OCI-LY1 (cell line): ENCODE results near the gene AP2B1.

Experiments
- CTCF ChIP-seq: fragments of 200-600 bp; sonication (generic), shearing (Covaris generic); IDR thresholded peaks from 2 replicates; pipeline ENCODE4 v1.5.1; 2017; ENCODE audit warnings: mild to moderate bottlenecking, antibody characterized with exemption, low read length, moderate library complexity, mixed read lengths
- EZH2 ChIP-seq: fragments of 200-600 bp; sonication (generic), shearing (Covaris generic); IDR thresholded peaks from 2 replicates; pipeline ENCODE4 v1.8.0; 2017; ENCODE audit warnings: borderline replicate concordance, mixed run types, mild to moderate bottlenecking, antibody characterized with exemption, low read length, moderate library complexity, mixed read lengths

DNA sequence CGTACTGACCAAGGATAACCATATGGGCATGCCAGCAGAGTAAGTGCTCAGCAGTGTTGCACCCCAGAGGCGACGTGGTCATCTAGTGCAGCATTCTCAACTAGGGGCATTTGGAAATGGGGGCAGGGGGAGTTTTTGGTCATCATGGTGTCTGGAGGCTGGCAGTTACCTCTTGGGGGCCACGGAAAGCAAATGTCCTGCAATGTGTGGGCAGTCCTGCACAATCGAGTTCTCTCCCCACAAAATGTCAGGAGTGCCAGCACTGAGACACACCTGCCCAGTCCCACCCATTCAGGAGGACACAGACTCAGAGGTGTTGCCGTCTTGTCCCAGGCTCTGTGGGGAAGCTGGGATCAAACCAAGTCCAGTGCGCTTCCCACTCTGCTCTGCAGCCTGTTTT lies 147.3 kb downstream of the AP2B1 start:
- TF ChIP-seq CTCF, result no peak
- TF ChIP-seq EZH2, result no peak
